ENCODE results near the gene NT5DC1.

The NT5DC1 gene

DNA sequence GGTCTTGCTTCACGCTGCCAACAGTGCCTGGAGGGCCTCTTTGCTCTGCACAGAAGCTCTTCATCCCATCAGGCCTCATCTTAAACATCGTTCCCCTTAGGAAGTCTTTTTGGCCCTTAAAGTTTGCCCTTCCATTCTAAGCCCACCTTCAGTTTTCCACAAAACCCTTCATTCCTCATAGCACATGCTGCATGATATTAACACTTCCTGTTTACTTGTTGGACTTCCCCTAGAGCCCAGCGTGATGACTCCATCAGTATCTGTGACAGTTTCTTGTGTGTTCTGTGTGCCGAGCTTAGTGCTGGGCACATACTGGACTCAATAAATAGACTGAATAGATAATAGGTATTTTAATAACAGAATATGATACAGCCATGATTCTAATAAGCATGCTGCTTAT is 2.2 kb downstream of the NT5DC1 start:
- Mint-ChIP-seq H3K27me3 (ENCODE audit: low read depth, poor library complexity) (peaks cover 5% of the 10 kb centered on the region), H3K36me3 (ENCODE audit: low read depth) (no peaks in the 10 kb centered on the region), H3K9me3 (no peaks in the 10 kb centered on the region), H3K27ac (no peak overlapping the region), H3K4me1 (peaks cover 60% of the 10 kb centered on the region), H3K4me3 (peak overlapping the region; percentile 53)
- no peak for DNase-seq
- TF ChIP-seq, protein P1, sequence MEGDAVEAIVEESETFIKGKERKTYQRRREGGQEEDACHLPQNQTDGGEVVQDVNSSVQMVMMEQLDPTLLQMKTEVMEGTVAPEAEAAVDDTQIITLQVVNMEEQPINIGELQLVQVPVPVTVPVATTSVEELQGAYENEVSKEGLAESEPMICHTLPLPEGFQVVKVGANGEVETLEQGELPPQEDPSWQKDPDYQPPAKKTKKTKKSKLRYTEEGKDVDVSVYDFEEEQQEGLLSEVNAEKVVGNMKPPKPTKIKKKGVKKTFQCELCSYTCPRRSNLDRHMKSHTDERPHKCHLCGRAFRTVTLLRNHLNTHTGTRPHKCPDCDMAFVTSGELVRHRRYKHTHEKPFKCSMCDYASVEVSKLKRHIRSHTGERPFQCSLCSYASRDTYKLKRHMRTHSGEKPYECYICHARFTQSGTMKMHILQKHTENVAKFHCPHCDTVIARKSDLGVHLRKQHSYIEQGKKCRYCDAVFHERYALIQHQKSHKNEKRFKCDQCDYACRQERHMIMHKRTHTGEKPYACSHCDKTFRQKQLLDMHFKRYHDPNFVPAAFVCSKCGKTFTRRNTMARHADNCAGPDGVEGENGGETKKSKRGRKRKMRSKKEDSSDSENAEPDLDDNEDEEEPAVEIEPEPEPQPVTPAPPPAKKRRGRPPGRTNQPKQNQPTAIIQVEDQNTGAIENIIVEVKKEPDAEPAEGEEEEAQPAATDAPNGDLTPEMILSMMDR (IDR thresholded peaks at IDR 0.05): no peak

DNA sequence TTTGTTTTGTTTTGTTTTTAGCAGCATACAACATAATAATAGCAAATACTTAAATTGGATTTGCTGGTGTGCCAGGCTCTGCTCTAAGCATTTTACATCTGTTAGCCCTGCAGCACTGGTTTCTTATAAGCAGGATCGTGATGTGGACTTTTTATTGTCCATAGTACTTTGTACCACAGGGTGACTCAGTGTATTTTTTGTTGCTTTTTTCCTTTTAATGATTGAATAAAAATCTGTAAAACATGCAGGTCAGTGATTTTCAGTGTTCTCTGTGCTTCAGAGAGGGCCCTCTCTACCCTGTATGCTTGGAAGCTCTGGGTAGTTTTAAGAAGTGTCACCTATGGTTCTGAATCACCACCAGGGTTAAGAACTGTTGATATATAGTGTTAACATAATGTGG is 4.0 kb downstream of the NT5DC1 start:
- TF ChIP-seq, protein P1 (IDR thresholded peaks at IDR 0.05): no peak
- DNase-seq: no peak
- peaks cover 54% of the 10 kb centered on the region for H3K4me1 Mint-ChIP-seq
- H3K27me3 Mint-ChIP-seq (ENCODE audit: low read depth, poor library complexity): peaks cover 5% of the 10 kb centered on the region
- no peak overlapping the region for H3K4me3 Mint-ChIP-seq
- no peaks in the 10 kb centered on the region for H3K9me3 Mint-ChIP-seq
- no peak overlapping the region for H3K27ac Mint-ChIP-seq
- peaks cover 9% of the 10 kb centered on the region for H3K36me3 Mint-ChIP-seq (ENCODE audit: low read depth)

DNA sequence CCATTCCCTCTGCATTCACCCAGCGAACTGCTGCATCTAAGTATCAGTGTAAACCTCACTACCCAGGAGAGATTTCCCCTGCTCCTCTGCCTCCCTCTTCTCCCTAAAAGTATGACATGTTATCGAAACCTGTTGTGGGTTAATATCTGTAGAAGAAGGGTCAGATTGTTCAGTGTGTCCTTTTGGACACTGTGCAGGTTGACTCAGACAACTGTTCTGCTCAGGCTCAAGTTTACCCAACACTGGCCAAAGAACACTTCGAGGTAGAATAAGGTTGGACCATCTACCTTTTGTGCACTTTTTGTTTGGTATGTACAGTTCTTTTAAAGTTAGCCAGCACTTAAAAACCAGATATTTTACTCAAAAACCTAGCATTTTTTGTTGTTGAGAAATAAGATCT is 4.6 kb downstream of the NT5DC1 start:
- Mint-ChIP-seq H3K27ac (no peak overlapping the region), H3K4me3 (peak overlapping the region; percentile 53), H3K4me1 (peaks cover 48% of the 10 kb centered on the region), H3K27me3 (ENCODE audit: low read depth, poor library complexity) (peaks cover 4% of the 10 kb centered on the region), H3K36me3 (ENCODE audit: low read depth) (peaks cover 10% of the 10 kb centered on the region), H3K9me3 (no peaks in the 10 kb centered on the region)
- DNase-seq: no peak
- TF ChIP-seq, protein P1 (IDR thresholded peaks at IDR 0.05): no peak

DNA sequence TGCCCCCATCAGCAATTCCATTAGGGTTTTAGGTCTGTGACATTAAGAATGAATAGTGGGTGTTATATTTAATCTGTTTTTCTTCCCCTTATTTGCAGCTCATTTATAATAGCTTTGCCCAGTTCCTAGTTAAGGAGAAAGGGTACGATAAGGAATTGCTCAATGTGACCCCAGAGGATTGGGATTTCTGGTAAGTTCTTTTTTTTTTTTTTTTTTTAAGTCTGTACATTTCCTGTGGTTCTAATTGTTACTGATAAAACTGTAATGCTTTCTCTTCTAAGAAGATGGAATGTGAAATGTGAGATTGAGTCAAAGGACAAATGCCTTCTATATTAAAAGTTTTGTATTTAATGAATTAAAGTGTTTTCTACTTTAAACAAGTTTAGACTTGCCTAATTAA is 5.5 kb downstream of the NT5DC1 start:
- Mint-ChIP-seq H3K27ac (no peak overlapping the region), H3K9me3 (no peaks in the 10 kb centered on the region), H3K4me1 (peaks cover 44% of the 10 kb centered on the region), H3K36me3 (ENCODE audit: low read depth) (peaks cover 15% of the 10 kb centered on the region), H3K27me3 (ENCODE audit: low read depth, poor library complexity) (peaks cover 2% of the 10 kb centered on the region), H3K4me3 (no peak overlapping the region)
- DNase-seq: no peak
- TF ChIP-seq, protein P1 (IDR thresholded peaks at IDR 0.05): no peak

DNA sequence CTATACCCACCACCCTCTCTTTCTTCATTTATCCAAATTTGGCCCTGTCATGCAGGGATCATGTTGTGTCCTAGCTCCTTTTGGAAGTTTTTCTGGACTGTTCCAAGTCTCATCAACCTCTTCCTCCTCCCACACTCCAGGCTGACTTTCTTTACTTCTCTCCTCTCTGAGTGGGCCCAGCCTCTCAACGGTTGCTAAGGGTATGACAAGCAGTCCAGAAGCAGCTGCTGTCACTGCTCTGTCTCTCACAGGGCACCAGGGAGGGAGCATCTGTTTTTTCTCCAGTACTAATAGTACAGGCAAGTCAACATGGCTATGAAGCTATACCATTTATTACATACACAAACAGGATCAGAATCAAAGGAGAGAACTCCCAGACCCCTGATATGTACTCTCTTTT is 8.2 kb downstream of the NT5DC1 start:
- no peak overlapping the region for H3K27ac Mint-ChIP-seq
- H3K27me3 Mint-ChIP-seq (ENCODE audit: low read depth, poor library complexity): peaks cover 2% of the 10 kb centered on the region
- H3K4me3 Mint-ChIP-seq: no peak overlapping the region
- peaks cover 35% of the 10 kb centered on the region for H3K36me3 Mint-ChIP-seq (ENCODE audit: low read depth)
- TF ChIP-seq, protein P1 (IDR thresholded peaks at IDR 0.05): no peak
- H3K4me1 Mint-ChIP-seq: peaks cover 19% of the 10 kb centered on the region
- DNase-seq: no peak
- H3K9me3 Mint-ChIP-seq: no peaks in the 10 kb centered on the region

Measured in nephron progenitor cell (in vitro differentiated cells).